ENCODE data around the gene GIPC1.
A peak's percentile ranks its signal among the peaks of the same experiment; 100 is the strongest.

GIPC1 gene

GRCh38 chr19:14487370-14488125, 8.4 kb downstream of the GIPC1 start:
- DNase-seq, result no peak

- DNase-seq, result no peak
Measured at GRCh38 chr19:14482172-14482941, 13.6 kb downstream of the GIPC1 start.

GRCh38 chr19:14480700-14481079, 15.2 kb downstream of the GIPC1 start:
- DNase-seq, result no peak

GRCh38 chr19:14479975-14480699, 15.8 kb downstream of the GIPC1 start:
- peak; percentile 75 to 83 for DNase-seq

GRCh38 chr19:14479309-14479974, 16.5 kb downstream of the GIPC1 start:
- DNase-seq, result no peak

GRCh38 chr19:14478113-14478545, 17.8 kb downstream of the GIPC1 start:
- DNase-seq, result no peak

GRCh38 chr19:14477418-14478112, 18.4 kb downstream of the GIPC1 start:
- DNase-seq, result no peak

GRCh38 chr19:14476673-14477401, 19.1 kb downstream of the GIPC1 start:
- DNase-seq, result no peak

GRCh38 chr19:14476327-14476672, 19.6 kb downstream of the GIPC1 start:
- no peak for DNase-seq

GRCh38 chr19:14475251-14476073, 20.5 kb downstream of the GIPC1 start, which contains the start of gene PTGER1:
Gene PTGER1, minus strand, starts transcription at chr19:14475354. Its CDS starts 1,034 bp downstream, at chr19:14474320.
- peak in 1 of 2 donors; percentile 47 for DNase-seq

GRCh38 chr19:14474827-14475226, 21.1 kb downstream of the GIPC1 start:
- no peak for DNase-seq

GRCh38 chr19:14473978-14474578, 21.8 kb downstream of the GIPC1 start:
- DNase-seq, result no peak

GRCh38 chr19:14473073-14473977, 22.6 kb downstream of the GIPC1 start:
- no peak for DNase-seq

GRCh38 chr19:14472202-14472938, 23.6 kb downstream of the GIPC1 start:
- DNase-seq, result peak; percentile 89 to 93

- DNase-seq, result no peak
Measured at GRCh38 chr19:14471436-14472187, 24.3 kb downstream of the GIPC1 start.

- DNase-seq, result no peak
Measured at GRCh38 chr19:14470031-14470876, 25.7 kb downstream of the GIPC1 start.

- no peak for DNase-seq
Measured at GRCh38 chr19:14467816-14468215, 28.1 kb downstream of the GIPC1 start.

Measured in stimulated activated CD4-positive, alpha-beta T cell treated with anti-CD3 and anti-CD28 coated beads, Interleukin-2, amount 100 ng/mL, for 48 hours (primary cell).